Measurements from ENCODE around the gene UBQLN3. TPM values are rescaled to one million over a fixed set of nuclear protein-coding genes. Genes with fewer than 3 reads are reported as not detected.

UBQLN3 gene
- not detected for total RNA-seq

DNA sequence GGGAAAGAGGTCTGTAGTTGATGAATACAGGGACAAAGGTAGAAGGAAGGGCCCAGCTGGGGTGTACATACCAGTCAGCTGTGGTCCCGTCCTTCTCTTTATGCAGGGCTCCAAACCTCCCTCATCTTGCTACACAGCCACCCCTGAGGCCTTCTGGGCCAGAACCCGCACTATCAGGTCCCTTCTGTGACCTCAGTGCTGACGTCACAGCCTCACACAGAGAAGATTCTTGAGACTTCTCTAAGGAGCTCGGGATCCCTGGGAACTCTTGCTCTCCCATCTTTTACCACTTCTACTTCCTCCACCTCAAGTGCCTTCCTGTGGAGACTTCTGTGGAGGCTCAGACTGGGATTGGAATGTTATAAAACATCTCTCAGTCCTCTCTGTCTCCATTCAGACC, at the start of gene UBQLN3:
Gene UBQLN3, minus strand, starts transcription at position 155 of the 400 bp plus-strand sequence. CDS start 399 bp downstream, outside the sequence.
- ATAC-seq: no peak

DNA sequence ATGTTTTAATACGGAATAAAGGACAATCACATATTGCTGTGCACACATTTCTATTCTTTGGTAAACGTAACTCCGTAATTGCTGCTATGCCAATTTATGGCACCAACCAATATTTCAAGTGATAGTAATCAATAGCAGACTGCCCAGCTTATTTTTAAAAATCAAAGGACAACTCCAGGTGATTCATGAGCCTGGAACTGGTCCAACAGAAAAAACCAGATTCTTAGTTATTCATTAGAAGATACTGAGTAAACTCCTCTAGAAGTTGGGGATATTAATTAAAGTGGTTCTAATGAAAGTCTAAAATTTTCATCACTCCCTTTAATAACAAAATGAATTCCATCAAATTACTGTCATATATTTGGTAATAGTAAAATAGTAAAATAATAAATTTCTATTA, 48.0 kb upstream of the UBQLN3 start:
- no peak for ATAC-seq

DNA sequence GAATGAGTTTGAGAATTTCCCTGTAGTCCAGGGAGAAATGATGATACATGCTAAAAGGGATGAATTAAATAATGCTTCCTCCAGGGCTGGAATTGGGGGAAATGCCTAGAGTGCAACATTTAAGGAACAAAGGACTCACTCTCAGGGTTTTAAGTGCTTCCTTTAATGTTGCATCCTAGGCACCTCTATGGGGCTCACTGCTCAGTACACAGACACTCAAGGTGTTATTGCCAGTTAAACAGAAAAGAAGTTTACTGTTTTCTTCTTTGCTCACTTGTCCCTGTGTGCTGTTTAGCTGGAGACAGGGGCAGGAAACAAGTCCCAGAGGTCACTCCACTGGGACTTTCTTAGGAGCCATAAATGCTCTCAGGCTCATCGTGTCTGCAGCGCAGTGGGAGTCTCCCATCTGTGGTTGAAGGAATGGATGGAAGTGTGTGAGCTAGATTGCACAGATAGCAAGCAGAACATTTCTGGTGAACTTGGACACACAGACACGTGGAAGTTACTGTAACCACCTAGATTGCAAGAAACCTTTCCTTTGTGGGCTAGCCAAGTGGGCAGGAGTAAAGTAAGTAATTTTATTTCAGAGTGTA, 46.9 kb upstream of the UBQLN3 start:
- no peak for ATAC-seq

DNA sequence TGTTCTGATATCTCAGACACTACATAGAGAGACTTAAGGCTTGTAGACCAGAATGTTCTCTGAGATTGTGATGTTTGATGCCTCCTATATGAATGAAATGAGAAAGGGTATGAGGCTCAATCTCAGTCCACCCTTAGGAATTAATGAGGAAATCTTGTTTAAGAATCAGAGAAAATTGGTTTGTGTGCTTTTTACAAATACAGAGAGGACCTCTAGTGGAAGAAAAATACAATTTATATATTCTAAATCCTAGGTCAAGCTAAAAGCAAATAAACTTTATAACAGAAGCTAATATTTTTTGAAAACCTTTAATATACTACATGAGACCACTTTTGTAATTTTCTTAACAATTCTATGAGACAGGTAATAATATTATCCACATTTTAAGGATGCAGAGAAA, 43.6 kb upstream of the UBQLN3 start:
- ATAC-seq: no peak

DNA sequence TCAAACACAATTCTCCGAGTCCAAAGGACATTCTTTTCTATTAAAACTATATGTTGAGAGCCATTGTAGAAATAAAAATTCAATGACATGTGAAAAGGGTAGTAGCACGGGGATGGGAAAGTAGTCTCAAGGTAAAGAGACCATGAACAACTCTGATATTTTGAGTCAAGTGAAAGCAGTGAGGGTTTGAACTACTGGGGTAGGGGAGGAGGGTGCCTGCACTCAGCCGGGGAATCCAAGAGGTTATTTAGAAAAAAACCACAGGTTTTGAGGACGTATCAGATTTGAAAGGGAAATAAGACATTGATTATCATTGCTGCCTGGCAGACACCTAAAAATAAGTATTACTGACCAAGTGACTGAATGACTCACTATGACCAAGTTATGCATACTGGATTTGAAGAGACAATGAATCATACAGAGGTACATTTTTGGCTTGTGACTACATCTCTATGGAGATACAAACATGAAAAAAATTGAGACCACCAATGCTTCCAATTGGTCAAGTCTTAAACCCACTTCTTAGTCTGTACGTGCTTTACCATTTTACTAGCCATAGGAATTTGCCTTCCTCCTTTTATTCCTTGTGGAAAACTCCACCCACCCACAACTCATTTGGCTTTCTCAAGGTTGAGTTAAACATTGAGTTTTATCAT, 40.8 kb upstream of the UBQLN3 start:
- ATAC-seq: no peak

DNA sequence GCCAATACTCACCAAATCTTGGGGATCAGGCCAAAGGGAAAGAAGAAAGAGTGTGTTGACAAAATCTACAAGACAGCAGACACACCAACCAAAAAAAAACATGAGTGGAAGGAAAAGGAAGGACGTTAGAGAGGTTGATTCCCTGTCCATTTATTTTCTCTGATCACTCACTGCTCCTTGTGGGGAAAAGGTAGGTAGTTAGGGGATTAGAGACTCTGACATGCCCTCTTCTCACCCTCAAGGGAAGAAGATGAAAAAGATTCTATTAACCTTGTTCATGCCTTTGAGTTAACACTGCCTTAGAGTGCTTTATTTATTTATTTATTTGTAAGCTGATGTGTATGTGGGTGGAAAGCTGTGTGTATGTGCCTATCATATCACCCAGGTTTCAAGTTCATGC, 38.7 kb upstream of the UBQLN3 start, which contains the start of gene OR52H1:
Gene OR52H1, minus strand, starts transcription at position 101 of the 400 bp plus-strand sequence. CDS start 3,035 bp downstream, outside the sequence.
- no peak for ATAC-seq

DNA sequence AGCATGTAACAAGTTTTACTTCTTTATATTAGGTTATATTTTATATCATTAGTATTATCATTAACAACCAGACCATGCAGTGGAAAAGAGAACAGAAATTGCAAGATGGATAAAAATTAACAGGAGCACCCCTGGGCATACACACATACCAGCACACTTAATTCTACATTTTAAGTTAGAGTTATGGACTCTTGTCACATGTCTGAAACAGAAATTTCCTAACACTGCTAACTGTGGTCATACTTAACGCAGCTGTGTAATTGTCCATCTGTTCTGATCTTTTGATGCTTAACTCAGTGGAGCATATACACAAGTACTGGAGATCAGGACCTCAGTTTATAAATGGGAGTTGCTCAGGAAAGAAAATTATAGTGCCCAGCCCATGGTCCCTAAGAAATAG, 38.2 kb upstream of the UBQLN3 start:
- no peak for ATAC-seq

DNA sequence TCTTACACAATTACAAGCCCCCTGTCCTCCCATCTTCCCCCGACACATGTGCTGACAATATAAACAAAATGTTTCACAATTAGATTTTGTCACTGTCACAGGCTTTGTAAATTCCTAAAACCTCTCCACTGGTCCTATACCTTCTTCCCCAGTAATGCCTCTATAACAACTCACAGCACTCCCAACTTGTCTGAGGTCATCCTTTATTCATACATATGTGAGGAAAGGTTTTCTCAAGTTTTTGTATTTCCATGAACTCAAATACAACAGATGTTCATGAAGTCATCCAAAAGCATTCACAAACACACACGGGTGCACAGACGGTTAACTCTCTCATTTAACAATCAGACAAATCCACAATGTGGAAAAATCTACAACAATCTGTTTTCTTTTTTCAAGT, 36.7 kb upstream of the UBQLN3 start:
- no peak for ATAC-seq

DNA sequence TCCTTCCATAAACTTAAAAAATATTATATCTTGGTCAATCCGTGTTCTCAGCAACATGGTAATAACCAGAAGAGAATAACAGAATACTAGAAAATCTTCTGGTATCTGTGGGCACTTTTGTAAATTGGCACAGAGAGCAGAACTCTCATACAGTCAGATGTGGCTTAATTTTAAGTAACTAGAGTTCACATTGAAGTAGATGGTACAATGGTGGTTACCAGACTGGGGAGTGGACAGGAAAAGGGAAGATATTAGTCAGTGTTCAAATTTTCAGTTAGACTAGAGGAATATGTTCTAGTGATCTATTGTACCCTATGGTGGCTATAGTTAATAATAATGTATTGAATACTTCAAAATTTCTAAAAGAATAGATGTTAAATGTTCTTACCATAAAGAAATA, 31.7 kb upstream of the UBQLN3 start:
- no peak for ATAC-seq

DNA sequence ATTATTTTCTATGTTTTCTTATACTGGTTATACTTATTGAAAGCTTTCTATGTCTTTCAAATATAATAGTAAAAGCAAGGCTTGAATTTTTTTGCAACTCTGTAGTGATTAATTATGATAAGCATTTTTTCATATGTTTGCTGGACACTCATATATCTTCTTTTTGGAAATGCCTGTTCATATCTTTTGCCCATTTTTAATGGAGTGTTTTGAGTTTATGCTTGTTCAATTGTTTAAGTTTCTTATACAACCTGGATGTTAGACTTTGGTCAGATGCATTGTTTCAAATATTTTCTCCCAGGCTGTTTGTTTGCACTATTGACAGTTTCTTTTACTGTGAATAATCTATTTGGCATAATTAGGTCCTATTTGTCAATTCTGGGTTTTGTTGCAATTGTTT, 26.7 kb upstream of the UBQLN3 start:
- ATAC-seq: no peak

DNA sequence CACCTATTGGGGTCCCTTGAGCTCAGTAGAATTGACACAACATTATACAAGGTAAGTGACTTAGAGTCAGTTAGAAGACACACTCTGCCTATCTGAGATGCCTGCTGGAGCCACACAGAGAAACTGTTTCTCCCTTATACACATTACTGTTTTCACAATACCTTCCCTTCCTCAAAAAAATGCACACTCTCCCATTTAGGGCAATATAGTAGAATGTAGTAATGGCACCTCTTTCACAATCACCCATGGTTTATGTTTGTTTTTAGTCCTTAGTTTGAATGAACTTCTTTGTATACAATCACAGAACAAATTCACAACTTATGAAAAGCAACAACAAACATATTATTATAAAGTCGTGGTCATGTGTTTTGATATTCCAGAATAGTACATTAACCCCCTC, 24.3 kb upstream of the UBQLN3 start:
- no peak for ATAC-seq

DNA sequence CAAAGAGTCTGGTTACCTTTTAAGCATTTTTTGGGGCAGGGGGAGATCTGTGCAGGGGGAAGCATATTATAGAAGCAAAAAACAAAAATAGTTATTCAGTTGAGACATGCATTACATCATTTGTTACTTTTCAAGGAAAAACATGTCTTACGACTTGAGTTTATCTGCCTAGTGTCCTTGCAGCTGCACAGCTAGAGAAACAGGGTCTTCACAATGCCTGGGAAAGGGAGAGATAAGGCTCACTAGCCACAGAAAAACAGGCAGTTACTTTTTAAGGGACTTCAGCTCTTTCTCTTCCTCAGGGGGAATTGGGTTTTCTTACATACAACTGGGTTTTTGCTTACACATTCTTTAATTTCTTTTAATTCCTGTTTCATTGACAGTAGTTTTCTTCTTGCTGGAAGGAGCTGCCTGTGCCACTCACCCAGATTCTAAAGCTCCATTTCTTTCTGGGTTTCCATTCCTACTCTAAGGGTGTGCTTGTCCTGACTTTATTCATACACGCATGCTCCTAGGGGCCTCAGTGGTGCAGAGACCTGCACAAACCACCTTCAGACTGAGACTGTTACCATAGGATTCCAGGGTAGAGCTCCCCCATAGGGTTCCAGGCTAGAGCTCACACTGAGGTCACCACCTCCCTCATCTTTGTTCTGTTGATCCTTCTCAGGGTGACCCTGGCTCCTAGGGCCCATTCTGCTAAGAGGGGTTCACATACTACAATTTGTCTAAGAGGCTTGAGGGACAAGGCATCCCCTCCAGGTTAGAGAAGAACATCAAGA, 21.5 kb upstream of the UBQLN3 start:
- no peak for ATAC-seq

DNA sequence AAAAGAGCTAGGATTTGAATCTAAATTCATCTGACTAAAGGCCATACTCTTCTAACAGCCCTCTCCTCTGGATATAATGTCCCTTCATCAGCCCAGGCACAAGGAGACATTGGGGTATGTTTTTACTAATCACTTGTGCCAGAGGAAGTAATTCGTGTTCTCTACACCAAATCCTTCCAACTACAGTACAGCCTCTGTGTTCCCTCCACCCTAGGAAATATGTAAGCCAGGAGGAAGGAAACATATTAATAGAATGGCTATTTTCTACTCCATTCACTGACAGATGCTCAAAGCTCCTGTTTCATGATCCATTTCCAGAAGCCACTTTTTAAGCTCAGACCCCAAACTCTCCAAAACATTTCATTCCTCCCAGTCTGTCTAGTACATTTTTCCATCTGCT, 18.7 kb upstream of the UBQLN3 start:
- no peak for ATAC-seq

DNA sequence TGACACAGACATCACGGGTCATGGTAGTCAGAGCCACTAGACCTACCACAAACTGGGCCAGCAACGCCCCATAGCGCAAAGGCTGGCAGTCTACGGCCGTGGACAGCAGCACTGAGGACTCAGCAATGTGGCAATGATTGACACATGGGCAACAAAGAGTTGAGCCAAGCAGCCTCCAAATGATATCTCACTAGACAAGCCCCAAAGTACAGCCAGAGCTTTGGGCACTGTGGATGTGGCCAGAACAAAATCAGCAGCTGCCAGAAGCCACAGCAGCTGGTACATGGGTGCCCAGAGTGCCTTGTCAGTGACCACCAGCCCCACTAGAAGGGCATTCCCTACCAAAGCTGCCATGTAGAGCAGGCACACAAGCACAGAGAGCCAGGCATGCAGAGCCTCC, 18.0 kb upstream of the UBQLN3 start:
- ATAC-seq: no peak

DNA sequence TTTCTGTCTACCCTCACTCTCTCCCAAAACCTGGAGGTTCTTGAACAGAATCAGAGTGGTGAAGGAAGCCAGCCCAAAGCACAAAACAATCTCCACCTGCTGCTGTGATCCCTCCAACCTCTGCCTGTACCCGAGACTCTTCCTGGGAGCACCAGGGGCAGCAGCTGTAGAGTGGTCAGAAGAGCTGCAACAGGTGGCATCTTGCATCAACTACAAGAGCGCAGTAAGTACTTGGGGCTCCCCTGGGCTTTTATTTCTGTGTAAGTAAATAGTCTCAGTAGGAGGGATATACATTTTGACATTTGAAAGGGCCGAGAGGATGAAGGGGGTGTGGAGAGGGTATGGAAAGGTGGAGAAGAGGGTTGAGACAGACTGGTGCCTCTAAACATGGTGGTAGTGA, 15.0 kb upstream of the UBQLN3 start:
- no peak for ATAC-seq

DNA sequence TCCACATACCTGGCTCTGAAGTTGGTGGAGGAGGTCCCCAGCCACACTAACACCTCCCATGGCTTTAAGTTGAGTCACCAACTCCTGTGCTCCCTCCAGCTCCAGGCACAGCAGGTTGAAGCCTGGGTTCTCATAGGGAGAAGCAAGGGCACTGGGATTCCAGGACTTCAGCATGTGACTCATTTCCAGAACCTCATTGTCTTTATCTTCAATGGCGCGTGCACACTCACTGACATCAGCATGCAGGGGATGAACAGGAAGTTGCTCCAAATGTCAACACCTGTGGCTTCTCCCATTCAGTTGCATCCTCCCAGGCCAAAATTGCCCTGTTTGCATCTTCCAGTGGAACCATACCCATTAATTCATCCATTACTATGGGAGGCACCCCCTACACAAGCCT, 12.6 kb upstream of the UBQLN3 start:
- no peak for ATAC-seq

DNA sequence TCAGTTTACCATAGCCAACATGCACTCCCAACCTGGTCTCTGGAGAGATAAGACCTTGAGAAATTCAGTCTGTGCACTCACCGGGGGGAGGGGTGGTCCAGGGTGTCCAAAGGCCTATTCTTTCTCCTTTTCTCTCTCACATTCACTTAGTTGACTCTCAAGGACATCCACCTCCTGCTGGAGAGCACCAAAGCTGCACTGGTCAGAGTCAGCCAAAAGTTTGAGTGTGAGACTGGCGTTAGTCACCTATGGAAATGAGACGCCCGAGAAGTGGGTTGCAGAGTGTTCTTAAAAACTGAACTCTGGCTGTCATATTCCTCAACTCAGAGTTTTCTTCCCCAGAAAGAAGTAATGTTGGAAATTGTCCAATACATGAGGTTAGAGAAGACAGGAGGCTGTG, 11.8 kb upstream of the UBQLN3 start:
- no peak for ATAC-seq

DNA sequence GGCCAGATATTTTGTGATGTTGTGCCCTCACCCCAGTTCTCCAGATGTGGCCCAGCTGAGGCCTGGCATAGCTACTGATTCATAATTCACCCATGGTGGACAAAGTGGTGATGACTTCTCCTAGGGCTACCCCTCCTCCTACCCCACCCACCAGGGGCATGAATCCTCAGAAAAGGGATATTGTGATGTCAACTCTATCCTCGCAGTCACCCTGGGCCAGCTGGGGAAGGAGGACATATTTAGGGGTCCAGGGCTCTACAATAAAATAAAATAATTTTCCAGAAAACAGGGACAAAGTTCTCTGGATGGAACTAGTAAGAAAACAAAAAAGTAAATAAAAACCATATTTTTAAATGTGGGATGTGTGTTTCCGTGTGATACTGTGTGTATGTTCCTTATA, 6.8 kb upstream of the UBQLN3 start, which contains the start of gene UBQLNL:
Gene UBQLNL, minus strand, starts transcription at position 101 of the 400 bp plus-strand sequence. CDS start 258 bp downstream, outside the sequence.
- ATAC-seq: no peak

DNA sequence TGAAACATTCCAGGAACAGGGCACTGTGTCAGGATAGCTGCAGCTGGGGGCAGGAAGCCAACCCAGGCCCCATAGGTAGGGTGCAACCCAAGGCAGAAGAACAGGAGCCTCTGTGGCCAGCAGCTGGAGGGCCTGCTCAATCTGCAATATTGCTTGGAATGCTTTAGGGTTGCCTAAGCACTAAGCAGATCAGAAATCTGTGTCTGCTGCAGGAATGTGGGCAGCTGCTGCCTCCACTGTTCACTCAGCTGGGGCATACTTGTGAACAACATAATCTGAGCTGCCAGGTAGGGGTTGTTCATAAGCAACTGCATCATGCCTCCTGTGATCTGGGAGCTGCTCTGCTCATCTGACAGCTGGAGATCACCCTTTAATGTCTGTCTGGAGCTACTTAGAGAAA, 5.1 kb upstream of the UBQLN3 start:
- no peak for ATAC-seq

DNA sequence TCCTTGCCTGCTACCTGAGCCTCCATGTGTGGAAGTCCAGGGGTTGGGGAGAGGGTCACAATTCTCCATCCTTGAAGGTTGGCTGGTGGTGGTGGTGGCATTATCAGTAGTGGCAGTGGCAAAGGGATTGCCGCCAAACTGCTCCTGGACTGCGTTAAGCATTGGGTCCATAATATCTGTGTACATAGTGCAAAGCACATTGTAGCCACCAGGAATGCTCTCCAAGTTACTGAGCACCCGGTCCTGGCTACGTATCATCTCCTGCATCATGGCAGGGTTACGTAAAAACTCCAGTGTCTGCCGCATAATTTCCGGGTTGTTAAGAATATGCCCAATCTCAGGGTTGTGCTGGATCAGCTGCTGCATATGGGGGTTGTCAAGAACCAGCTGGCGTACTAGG, 1.2 kb downstream of the UBQLN3 start:
- no peak for ATAC-seq

DNA sequence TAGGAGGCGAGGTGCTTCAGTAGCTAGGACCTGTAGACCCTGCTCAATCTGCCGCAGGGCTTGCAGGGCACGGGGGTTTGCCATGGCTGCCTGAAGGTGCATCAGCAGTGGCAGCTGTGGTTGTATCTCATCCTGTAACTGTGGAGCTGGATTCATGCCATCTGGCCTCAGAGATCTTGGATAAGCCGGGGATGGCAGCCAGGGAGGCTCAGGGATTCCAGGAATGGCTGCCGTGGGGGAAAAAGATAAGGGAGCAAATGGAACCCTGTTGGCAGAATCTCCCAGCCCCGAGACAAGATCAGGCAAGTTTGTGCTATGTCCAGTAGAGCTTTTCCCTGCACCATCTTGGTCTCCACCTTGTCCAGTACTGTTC, 1.8 kb downstream of the UBQLN3 start:
- no peak for ATAC-seq

DNA sequence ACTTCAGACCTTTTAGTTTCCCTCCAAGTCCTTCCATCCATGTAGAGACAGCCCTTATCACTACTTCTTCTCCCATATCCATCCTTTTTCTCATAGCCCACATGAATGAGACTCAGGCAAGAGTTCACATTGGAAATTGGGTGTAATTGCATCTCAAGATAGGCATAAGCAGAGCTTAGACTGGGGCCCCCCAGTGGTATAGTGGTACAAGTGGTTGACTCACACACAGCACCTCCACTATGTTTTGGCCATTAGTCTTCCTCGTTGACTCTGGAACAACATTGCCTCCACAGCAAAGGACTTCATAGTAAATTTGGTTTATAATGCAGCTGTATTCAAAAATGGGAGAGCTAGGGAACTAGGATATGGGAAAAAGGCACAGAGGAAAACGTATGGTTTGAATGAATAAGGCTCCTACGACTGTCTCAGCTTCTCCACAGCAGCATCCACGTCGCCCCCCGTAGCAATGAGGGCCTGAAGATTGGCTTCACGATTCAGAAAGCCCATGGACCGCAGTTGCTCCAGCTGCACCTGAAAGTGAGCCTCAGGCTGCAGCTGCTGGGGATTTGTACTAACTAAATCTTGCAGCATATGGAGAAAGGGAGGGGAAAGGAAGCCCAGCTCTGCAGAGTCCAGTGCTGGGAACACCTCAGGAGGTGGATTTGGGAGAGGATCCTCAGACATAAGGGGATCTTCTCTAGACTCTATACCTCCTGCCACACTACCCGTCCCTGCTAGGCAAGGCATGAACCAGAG, 2.4 kb downstream of the UBQLN3 start:
- ATAC-seq: no peak
